GM18520 (cell line): ENCODE data around the gene EPB41L4A.
"Not testable (repeated sequence)": the region's sequence is repeated elsewhere in the genome, so short reads cannot be mapped to it uniquely, and the experiment has no call there.

Experiments used
- ATAC-seq: cut with Tn5 transposase; IDR thresholded peaks from one replicate; pipeline ENCODE4 v1.9.1; 2021; ENCODE audit not compliant: unreplicated experiment

Gene EPB41L4A

GRCh38 chr5:112258571-112258970, 160.5 kb downstream of the EPB41L4A start:
- no peak for ATAC-seq

- ATAC-seq, result no peak
These were observed 161.1 kb downstream of the EPB41L4A start for GRCh38 chr5:112257976-112258375.

GRCh38 chr5:112257005-112257404, 162.1 kb downstream of the EPB41L4A start:
- no peak for ATAC-seq

GRCh38 chr5:112254303-112254702, 164.8 kb downstream of the EPB41L4A start:
- ATAC-seq, result no peak

- no peak for ATAC-seq
These were observed 165.4 kb downstream of the EPB41L4A start for GRCh38 chr5:112253478-112254250.

- no peak for ATAC-seq
These were observed 168.5 kb downstream of the EPB41L4A start for GRCh38 chr5:112250551-112250950.

GRCh38 chr5:112248623-112249022, 170.5 kb downstream of the EPB41L4A start:
- no peak for ATAC-seq

GRCh38 chr5:112247960-112248359, 171.1 kb downstream of the EPB41L4A start:
- ATAC-seq, result no peak

GRCh38 chr5:112245656-112246055, 173.4 kb downstream of the EPB41L4A start:
- ATAC-seq, result no peak

GRCh38 chr5:112239996-112240395, 179.1 kb downstream of the EPB41L4A start:
- ATAC-seq, result no peak

- ATAC-seq, result no peak
These were observed 180.6 kb downstream of the EPB41L4A start for GRCh38 chr5:112238473-112238872.

GRCh38 chr5:112237456-112237855, 181.6 kb downstream of the EPB41L4A start:
- no peak for ATAC-seq

- ATAC-seq, result no peak
These were observed 185.1 kb downstream of the EPB41L4A start for GRCh38 chr5:112234000-112234399.

- ATAC-seq, result no peak
These were observed 186.4 kb downstream of the EPB41L4A start for GRCh38 chr5:112232667-112233066.

GRCh38 chr5:112230606-112231005, 188.5 kb downstream of the EPB41L4A start:
- no peak for ATAC-seq

GRCh38 chr5:112228667-112229066, 190.4 kb downstream of the EPB41L4A start:
- no peak for ATAC-seq

- no peak for ATAC-seq
These were observed 191.0 kb downstream of the EPB41L4A start for GRCh38 chr5:112227911-112228631.

GRCh38 chr5:112226215-112226614, 192.9 kb downstream of the EPB41L4A start:
- ATAC-seq, result no peak

GRCh38 chr5:112222997-112223396, 196.1 kb downstream of the EPB41L4A start:
- ATAC-seq, result not testable (repeated sequence)

GRCh38 chr5:112221128-112221527, 197.9 kb downstream of the EPB41L4A start:
- ATAC-seq, result no peak

- no peak for ATAC-seq
These were observed 200.1 kb downstream of the EPB41L4A start for GRCh38 chr5:112219000-112219399.

- no peak for ATAC-seq
These were observed 201.1 kb downstream of the EPB41L4A start for GRCh38 chr5:112217843-112218579.
